ENCODE data around the gene C17orf107.

- TF ChIP-seq CTCF (IDR thresholded peaks at IDR 0.05): no peak
- TF ChIP-seq ZFX (IDR thresholded peaks at IDR 0.05; ENCODE audit: borderline replicate concordance): no peak
Measured at GRCh38 chr17:4928881-4929280, 29.5 kb downstream of the C17orf107 start.

Data from 22Rv1 (cell line).